Omental fat pad (tissue), 4 donors: Measurements from ENCODE around the gene DNAJC19. TPM values are rescaled to one million over a fixed set of nuclear protein-coding genes. Genes with fewer than 3 reads are reported as not detected.

Experiments used
- ATAC-seq: fragments of 150-250 bp; one replicate; pipeline ENCODE4 v1.9.1; 2016; ENCODE audit warnings: mild to moderate bottlenecking, moderate library complexity; ENCODE audit not compliant: low FRiP score
- DNase-seq: peaks from one replicate; pipeline ENCODE4 v3.0.0-alpha.2; 2019; ENCODE audit warnings: low spot score
- total RNA-seq, 4 donors: library from RNA; depleted of rRNA; stranded (reverse); fragments of >200 nt; gene quantifications; one replicate each; pipeline ENCODE4 v1.1.0, GENCODE V29; 2016
- TF ChIP-seq, protein P1 (sequence below), 3 donors: fragments of 450-650 bp; IDR thresholded peaks; one replicate each; pipeline ENCODE4 v1.5.1; 2016 to 2017; ENCODE audit warnings: antibody characterized with exemption in 3 of 3, mild to moderate bottlenecking in 3 of 3, moderate library complexity in 2 of 3

DNAJC19 gene
- total RNA-seq, 4 donors from 2014 or later = 19.5 to 32.9 (median 29.6) TPM

DNA sequence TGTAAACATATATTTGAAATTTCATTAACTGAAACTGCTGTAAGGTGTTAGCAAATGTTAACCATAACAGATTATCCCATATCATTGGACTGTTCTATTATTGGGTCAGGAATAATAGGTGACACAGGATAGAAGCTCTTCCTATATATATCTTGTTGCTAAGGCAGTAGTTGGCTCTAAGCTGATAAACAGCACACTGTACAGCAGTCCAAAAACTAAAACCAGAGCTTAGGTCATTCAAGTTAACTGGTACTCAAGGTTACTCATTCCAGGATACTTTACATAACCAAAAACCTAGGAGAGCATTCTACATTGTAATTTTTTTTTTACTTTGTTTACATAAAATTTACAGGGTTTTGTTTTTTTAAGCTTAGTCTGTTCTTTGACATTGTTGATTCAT, 8.9 kb downstream of the DNAJC19 start:
- DNase-seq = no peak
- TF ChIP-seq, protein P1, sequence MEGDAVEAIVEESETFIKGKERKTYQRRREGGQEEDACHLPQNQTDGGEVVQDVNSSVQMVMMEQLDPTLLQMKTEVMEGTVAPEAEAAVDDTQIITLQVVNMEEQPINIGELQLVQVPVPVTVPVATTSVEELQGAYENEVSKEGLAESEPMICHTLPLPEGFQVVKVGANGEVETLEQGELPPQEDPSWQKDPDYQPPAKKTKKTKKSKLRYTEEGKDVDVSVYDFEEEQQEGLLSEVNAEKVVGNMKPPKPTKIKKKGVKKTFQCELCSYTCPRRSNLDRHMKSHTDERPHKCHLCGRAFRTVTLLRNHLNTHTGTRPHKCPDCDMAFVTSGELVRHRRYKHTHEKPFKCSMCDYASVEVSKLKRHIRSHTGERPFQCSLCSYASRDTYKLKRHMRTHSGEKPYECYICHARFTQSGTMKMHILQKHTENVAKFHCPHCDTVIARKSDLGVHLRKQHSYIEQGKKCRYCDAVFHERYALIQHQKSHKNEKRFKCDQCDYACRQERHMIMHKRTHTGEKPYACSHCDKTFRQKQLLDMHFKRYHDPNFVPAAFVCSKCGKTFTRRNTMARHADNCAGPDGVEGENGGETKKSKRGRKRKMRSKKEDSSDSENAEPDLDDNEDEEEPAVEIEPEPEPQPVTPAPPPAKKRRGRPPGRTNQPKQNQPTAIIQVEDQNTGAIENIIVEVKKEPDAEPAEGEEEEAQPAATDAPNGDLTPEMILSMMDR (IDR thresholded peaks at IDR 0.05) = no peak
- no peak for ATAC-seq

DNA sequence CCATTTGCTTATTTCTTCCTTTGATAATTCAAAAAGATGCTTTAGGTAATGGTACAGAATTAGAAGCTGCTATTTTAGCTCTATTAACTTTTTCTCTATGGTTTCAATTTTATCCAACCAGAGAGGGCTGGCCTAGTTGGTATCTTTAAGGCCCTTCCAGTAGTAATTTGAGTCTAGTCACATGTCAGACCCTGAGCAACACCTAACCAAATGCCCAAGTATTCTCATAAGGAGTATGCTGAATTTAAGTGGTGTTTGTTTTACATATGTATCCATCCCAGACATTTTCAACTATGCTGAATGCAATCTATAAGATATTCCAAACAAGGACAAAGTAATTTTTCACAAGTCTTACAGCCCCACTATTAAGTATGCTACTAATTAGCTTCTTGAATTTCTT, 9.6 kb downstream of the DNAJC19 start:
- TF ChIP-seq, protein P1 (IDR thresholded peaks at IDR 0.05) = no peak
- ATAC-seq (no peak), DNase-seq (no peak)

DNA sequence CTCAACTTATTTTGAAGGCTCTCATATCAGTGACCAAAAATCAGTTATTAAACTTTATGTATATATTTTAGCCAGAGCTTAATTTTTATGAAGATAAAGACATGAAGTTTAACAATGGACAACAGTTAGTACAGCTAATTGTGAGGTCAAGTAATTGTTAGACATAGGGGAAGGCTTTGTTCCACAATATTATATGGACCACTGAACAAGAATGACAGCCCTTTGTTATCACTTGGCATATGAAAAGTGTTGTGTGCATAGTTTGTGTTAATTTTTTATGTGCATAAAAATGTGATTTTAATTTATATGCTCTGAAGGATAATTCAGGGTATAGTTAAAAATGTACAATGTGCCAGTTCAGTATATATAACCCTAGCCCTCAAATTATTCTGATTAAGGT, 12.0 kb downstream of the DNAJC19 start:
- ATAC-seq (no peak), DNase-seq (no peak)

DNA sequence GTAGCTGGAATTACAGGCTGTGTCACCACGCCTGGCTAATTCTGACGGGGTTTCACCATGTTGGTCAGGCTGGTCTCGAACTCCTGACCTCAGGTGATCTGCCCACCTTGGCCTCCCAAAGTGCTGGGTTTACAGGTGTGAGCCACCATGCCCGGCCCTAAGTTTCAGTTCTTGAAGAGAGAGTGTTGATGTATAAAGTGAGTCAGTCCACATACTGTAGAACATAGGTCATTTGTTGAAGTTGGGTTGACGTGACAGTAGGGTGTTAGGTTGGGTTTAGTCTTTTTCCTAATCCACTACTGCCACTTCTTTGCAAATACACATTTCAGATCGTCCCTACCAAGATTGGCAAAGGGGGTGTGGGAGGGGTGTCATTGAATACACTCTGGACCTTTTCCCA, 15.2 kb downstream of the DNAJC19 start:
- TF ChIP-seq, protein P1 (IDR thresholded peaks at IDR 0.05) = no peak
- ATAC-seq = no peak
- no peak for DNase-seq

More for the DNA sequence above, 12.0 kb downstream of the DNAJC19 start:
- TF ChIP-seq, protein P1 (IDR thresholded peaks at IDR 0.05) = no peak

DNA sequence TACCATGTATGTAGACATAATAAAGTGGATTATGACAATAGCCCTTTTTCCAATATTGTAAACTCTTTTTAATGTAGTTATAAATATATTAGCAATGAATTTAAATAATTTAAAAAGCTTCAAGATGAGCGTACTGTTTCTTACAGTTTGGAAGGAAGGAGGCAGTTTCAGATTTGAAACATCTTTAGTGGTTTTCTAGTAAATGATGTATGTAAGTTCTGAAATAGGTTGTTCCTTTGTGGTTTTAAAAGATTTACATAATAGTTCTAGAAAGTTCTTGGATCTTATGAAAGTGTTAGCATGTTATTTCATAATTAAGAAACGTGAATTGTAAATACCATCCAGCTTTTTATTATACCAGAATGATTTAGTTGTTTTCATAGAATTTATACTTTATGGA, 16.0 kb downstream of the DNAJC19 start:
- TF ChIP-seq, protein P1 (IDR thresholded peaks at IDR 0.05) = no peak
- ATAC-seq = no peak
- DNase-seq = no peak

DNA sequence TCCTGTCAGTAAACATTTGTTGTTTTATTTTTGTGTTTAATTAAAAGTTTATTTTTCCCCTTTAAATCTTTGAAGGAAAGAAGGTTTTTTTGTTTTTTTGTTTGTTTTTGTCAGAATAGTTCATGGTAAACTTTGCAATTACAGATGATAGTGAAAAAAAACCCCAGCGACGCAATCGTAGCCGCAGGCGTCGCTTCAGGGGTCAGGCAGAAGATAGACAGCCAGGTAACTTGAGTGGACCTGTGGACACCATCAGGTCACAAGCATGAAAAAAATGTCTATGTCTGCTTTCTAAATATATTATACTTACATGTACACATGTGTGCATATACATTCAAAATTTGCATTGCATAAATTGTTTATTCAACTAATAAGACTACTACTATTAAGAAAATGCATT, 18.6 kb downstream of the DNAJC19 start:
- ATAC-seq = no peak
- TF ChIP-seq, protein P1 (IDR thresholded peaks at IDR 0.05) = no peak
- DNase-seq = no peak

DNA sequence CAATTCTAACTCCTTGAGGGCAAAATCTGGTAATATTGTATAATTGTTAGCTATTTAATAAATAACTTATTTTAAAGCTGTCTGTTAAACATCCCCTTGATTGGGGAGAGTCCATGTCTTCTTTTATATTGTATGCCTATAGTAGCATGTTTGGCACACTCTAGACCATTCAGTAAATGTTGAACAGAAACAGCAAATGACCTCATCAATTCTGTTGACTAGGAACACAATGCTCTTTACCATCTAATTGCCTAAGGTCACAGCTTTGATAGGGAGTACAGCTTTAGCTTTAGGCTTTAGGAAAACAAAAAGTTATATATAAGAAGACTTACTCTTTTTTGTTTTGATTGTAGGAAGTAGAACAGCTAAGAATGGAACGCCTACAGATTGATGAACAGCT, 27.0 kb downstream of the DNAJC19 start:
- no peak for DNase-seq
- TF ChIP-seq, protein P1 (IDR thresholded peaks at IDR 0.05) = no peak
- no peak for ATAC-seq
